Measurements from ENCODE around the gene KRTAP10-7. TPM values are rescaled to one million over a fixed set of nuclear protein-coding genes. Genes with fewer than 3 reads are reported as not detected.
A peak's percentile ranks its signal among the peaks of the same experiment; 100 is the strongest.

Gene KRTAP10-7
- total and polyA plus RNA-seq, 2 of the 13 experiments (the other 11 are each of a cell fraction or from before 2014, with no cell fraction given), result not detected

- TF ChIP-seq NFAT5 (CRISPR knock-in tag; IDR thresholded peaks at IDR 0.05), result 0 out of 2 replicates have a peak, but pooled peaks have one; percentile 67
- no peak for TF ChIP-seq ZNF33B (CRISPR knock-in tag; IDR thresholded peaks at IDR 0.05)
- no peak for TF ChIP-seq DR1 (CRISPR knock-in tag; IDR thresholded peaks at IDR 0.05)
- TF ChIP-seq ZNF629 (CRISPR knock-in tag; conservative IDR thresholded peaks at IDR 0.05), result no peak; the same call in 1 of the 2 replicates
- no peak for TF ChIP-seq ZSCAN5A (CRISPR knock-in tag; IDR thresholded peaks at IDR 0.05; ENCODE audit: borderline replicate concordance)
- no peak for TF ChIP-seq RBM22 (optimal IDR thresholded peaks at IDR 0.05; ENCODE audit: low read length)
- TF ChIP-seq ZNF792 (CRISPR knock-in tag; IDR thresholded peaks at IDR 0.05), result 0 out of 2 replicates have a peak, but pooled peaks have one; percentile 82
- TF ChIP-seq RORA (CRISPR knock-in tag; IDR thresholded peaks at IDR 0.05), result no peak
- TF ChIP-seq ZNF616 (CRISPR knock-in tag; IDR thresholded peaks at IDR 0.05; ENCODE audit: low read depth), result 0 out of 2 replicates have a peak, but pooled peaks have one; percentile 40
- TF ChIP-seq PITX1 (CRISPR knock-in tag; IDR thresholded peaks at IDR 0.05), result peak; percentile 87
- TF ChIP-seq JUND (CRISPR knock-in tag; IDR thresholded peaks at IDR 0.05), result peak; percentile 75; the same call in 1 of the 2 replicates
- TF ChIP-seq CEBPB (IDR thresholded peaks at IDR 0.05; ENCODE audit: borderline replicate concordance, low read depth, low read length), result no peak
- peak; percentile 90 for TF ChIP-seq ZNF788 (CRISPR knock-in tag; IDR thresholded peaks at IDR 0.05; ENCODE audit: borderline replicate concordance)
These were observed 6.6 kb upstream of the KRTAP10-7 start (continued) for GRCh38 chr21:44593598-44594405.

Measured in HepG2 (cell line).